ENCODE data around the gene EDC3. TPM values are rescaled to one million over a fixed set of nuclear protein-coding genes. Genes with fewer than 3 reads are reported as not detected.

EDC3 gene
- total and polyA plus RNA-seq, 2 experiments from 2014 or later = 13.8 to 26.5 TPM

GRCh38 chr15:74603789-74604705 lies 91.8 kb downstream of the EDC3 start:
- no peaks in the 10 kb centered on the region; the same call in 1 of the 2 replicates for H4K20me1 ChIP-seq (replicated peaks; ENCODE audit: insufficient read depth)
- no peak overlapping the region for H3K27ac ChIP-seq (ENCODE audit: low read depth)
- peaks cover 3% of the 10 kb centered on the region; the same call in 1 of the 2 replicates for H3K27me3 ChIP-seq (ENCODE audit: insufficient read depth)
- peaks cover 1% of the 10 kb centered on the region for H3K4me1 ChIP-seq (ENCODE audit: insufficient read depth)
- peaks cover 9% of the 10 kb centered on the region for H3K27me3 Mint-ChIP-seq (ENCODE audit: insufficient read depth, low read depth, poor library complexity)
- H3K79me2 ChIP-seq (replicated peaks; ENCODE audit: insufficient read depth) = no peaks in the 10 kb centered on the region
- H3K9me3 Mint-ChIP-seq = no peaks in the 10 kb centered on the region
- no peak for TF ChIP-seq CREB1 (CRISPR knock-in tag; IDR thresholded peaks at IDR 0.05; ENCODE audit: low read depth)
- no peak for TF ChIP-seq STAT1 (IDR thresholded peaks at IDR 0.05; ENCODE audit: unreplicated experiment)
- no peak for TF ChIP-seq POLR2AphosphoS5 (IDR thresholded peaks at IDR 0.05; ENCODE audit: low read depth)
- TF ChIP-seq ETS1 (IDR thresholded peaks at IDR 0.05) = no peak
- TF ChIP-seq NANOG (IDR thresholded peaks at IDR 0.05; ENCODE audit: borderline replicate concordance) = no peak
- no peak for TF ChIP-seq ZNF114 (CRISPR knock-in tag; IDR thresholded peaks at IDR 0.05)
- TF ChIP-seq REST (IDR thresholded peaks at IDR 0.05; ENCODE audit: unreplicated experiment) = no peak
- no peak for TF ChIP-seq EZH2phosphoT487 (IDR thresholded peaks at IDR 0.05; ENCODE audit: unreplicated experiment)
- no peak for TF ChIP-seq ZNF462 (CRISPR knock-in tag; IDR thresholded peaks at IDR 0.05)
- TF ChIP-seq ZNF331 (CRISPR knock-in tag; IDR thresholded peaks at IDR 0.05; ENCODE audit: low read depth) = no peak
- TF ChIP-seq CTCF (conservative IDR thresholded peaks at IDR 0.05; ENCODE audit: low read depth in 2 of 2) = no peak
- no peak for TF ChIP-seq EZH2 (IDR thresholded peaks at IDR 0.05; ENCODE audit: low read depth, unreplicated experiment)
- TF ChIP-seq JUNB (IDR thresholded peaks at IDR 0.05; ENCODE audit: unreplicated experiment) = no peak
- no peaks in the 10 kb centered on the region for H3K36me3 ChIP-seq (ENCODE audit: insufficient read depth)
- no peak overlapping the region for H3K4me3 Mint-ChIP-seq
- H3K36me3 Mint-ChIP-seq (ENCODE audit: low read depth) = no peaks in the 10 kb centered on the region
- no peak overlapping the region for H2AFZ ChIP-seq
- H3K4me1 Mint-ChIP-seq = peaks cover 2% of the 10 kb centered on the region; the same call in 1 of the 3 replicates
- H3K27ac Mint-ChIP-seq = no peak overlapping the region
- H3F3A ChIP-seq (replicated peaks; ENCODE audit: low read depth) = 0 out of 2 replicates have a peak, but pooled peaks cover 4% of the 10 kb centered on the region
- H3K4me3 ChIP-seq = no peak overlapping the region
- H3K4me2 ChIP-seq = no peak overlapping the region
- no peaks in the 10 kb centered on the region for H3K9me2 ChIP-seq (ENCODE audit: insufficient read depth)
- ATAC-seq (no peak), DNase-seq (ENCODE audit: low spot score) (no peak)

All from GM23338 (cell line).